ENCODE measurements around the gene DCK. TPM values are rescaled to one million over a fixed set of nuclear protein-coding genes. Genes with fewer than 3 reads are reported as not detected.

DCK gene
- total and polyA plus RNA-seq, 2 experiments from 2014 or later = 16.9 to 25.1 TPM

DNA sequence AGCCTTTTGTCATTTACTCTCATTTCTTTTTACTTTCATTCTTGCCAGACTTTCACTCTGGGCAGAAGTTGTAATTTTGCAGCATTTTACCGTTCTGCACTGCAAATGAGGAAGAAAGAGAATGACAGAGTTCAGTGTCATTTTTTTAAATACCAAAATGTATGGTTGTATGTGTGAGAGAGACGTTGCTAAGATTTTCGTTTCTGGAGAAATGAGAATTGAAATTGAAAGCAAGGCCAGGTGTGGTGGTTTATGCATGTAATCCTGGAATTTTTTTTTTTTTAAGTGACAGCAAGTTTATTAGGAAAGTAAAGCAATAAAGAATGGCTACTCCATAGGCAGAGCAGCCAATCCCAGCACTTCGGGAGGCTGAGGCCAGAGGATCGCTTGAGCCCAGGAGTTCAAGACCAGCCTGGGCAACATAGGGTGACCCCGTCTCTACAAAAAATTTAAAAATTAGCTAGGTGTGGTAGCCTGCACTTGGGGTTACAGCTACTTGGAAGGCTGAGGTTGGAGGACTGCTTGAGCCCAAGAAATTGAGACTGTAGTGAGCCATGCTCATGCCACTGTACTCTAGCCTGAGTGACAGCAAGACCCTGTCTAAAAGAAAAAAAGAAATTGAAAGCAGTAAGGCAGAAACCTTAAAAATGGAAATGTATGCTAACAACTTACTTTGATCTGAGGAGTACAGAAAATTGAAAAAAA is 12.9 kb downstream of the DCK start (continued):
- TF ChIP-seq, protein P1, sequence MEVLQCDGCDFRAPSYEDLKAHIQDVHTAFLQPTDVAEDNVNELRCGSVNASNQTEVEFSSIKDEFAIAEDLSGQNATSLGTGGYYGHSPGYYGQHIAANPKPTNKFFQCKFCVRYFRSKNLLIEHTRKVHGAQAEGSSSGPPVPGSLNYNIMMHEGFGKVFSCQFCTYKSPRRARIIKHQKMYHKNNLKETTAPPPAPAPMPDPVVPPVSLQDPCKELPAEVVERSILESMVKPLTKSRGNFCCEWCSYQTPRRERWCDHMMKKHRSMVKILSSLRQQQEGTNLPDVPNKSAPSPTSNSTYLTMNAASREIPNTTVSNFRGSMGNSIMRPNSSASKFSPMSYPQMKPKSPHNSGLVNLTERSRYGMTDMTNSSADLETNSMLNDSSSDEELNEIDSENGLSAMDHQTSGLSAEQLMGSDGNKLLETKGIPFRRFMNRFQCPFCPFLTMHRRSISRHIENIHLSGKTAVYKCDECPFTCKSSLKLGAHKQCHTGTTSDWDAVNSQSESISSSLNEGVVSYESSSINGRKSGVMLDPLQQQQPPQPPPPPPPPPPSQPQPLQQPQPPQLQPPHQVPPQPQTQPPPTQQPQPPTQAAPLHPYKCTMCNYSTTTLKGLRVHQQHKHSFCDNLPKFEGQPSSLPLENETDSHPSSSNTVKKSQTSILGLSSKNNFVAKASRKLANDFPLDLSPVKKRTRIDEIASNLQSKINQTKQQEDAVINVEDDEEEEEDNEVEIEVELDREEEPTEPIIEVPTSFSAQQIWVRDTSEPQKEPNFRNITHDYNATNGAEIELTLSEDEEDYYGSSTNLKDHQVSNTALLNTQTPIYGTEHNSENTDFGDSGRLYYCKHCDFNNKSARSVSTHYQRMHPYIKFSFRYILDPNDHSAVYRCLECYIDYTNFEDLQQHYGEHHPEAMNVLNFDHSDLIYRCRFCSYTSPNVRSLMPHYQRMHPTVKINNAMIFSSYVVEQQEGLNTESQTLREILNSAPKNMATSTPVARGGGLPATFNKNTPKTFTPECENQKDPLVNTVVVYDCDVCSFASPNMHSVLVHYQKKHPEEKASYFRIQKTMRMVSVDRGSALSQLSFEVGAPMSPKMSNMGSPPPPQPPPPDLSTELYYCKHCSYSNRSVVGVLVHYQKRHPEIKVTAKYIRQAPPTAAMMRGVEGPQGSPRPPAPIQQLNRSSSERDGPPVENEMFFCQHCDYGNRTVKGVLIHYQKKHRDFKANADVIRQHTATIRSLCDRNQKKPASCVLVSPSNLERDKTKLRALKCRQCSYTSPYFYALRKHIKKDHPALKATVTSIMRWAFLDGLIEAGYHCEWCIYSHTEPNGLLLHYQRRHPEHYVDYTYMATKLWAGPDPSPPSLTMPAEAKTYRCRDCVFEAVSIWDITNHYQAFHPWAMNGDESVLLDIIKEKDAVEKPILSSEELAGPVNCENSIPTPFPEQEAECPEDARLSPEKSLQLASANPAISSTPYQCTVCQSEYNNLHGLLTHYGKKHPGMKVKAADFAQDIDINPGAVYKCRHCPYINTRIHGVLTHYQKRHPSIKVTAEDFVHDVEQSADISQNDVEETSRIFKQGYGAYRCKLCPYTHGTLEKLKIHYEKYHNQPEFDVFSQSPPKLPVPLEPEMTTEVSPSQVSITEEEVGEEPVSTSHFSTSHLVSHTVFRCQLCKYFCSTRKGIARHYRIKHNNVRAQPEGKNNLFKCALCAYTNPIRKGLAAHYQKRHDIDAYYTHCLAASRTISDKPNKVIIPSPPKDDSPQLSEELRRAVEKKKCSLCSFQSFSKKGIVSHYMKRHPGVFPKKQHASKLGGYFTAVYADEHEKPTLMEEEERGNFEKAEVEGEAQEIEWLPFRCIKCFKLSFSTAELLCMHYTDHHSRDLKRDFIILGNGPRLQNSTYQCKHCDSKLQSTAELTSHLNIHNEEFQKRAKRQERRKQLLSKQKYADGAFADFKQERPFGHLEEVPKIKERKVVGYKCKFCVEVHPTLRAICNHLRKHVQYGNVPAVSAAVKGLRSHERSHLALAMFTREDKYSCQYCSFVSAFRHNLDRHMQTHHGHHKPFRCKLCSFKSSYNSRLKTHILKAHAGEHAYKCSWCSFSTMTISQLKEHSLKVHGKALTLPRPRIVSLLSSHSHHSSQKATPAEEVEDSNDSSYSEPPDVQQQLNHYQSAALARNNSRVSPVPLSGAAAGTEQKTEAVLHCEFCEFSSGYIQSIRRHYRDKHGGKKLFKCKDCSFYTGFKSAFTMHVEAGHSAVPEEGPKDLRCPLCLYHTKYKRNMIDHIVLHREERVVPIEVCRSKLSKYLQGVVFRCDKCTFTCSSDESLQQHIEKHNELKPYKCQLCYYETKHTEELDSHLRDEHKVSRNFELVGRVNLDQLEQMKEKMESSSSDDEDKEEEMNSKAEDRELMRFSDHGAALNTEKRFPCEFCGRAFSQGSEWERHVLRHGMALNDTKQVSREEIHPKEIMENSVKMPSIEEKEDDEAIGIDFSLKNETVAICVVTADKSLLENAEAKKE (CRISPR knock-in tag; IDR thresholded peaks at IDR 0.05) = no peak
- TF ChIP-seq ZNF331 (CRISPR knock-in tag; IDR thresholded peaks at IDR 0.05; ENCODE audit: low read depth) = no peak
- no peak for TF ChIP-seq ZNF114 (CRISPR knock-in tag; IDR thresholded peaks at IDR 0.05)
- no peak for TF ChIP-seq JUNB (IDR thresholded peaks at IDR 0.05; ENCODE audit: unreplicated experiment)
- no peak for TF ChIP-seq STAT1 (IDR thresholded peaks at IDR 0.05; ENCODE audit: unreplicated experiment)
- TF ChIP-seq CREB1 (CRISPR knock-in tag; IDR thresholded peaks at IDR 0.05; ENCODE audit: low read depth) = no peak
- TF ChIP-seq, protein P2, sequence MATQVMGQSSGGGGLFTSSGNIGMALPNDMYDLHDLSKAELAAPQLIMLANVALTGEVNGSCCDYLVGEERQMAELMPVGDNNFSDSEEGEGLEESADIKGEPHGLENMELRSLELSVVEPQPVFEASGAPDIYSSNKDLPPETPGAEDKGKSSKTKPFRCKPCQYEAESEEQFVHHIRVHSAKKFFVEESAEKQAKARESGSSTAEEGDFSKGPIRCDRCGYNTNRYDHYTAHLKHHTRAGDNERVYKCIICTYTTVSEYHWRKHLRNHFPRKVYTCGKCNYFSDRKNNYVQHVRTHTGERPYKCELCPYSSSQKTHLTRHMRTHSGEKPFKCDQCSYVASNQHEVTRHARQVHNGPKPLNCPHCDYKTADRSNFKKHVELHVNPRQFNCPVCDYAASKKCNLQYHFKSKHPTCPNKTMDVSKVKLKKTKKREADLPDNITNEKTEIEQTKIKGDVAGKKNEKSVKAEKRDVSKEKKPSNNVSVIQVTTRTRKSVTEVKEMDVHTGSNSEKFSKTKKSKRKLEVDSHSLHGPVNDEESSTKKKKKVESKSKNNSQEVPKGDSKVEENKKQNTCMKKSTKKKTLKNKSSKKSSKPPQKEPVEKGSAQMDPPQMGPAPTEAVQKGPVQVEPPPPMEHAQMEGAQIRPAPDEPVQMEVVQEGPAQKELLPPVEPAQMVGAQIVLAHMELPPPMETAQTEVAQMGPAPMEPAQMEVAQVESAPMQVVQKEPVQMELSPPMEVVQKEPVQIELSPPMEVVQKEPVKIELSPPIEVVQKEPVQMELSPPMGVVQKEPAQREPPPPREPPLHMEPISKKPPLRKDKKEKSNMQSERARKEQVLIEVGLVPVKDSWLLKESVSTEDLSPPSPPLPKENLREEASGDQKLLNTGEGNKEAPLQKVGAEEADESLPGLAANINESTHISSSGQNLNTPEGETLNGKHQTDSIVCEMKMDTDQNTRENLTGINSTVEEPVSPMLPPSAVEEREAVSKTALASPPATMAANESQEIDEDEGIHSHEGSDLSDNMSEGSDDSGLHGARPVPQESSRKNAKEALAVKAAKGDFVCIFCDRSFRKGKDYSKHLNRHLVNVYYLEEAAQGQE (IDR thresholded peaks at IDR 0.05; ENCODE audit: unreplicated experiment) = no peak
